Kidney (tissue), 14 donors: Measurements from ENCODE around the gene TAF10. TPM values are rescaled to one million over a fixed set of nuclear protein-coding genes. Genes with fewer than 3 reads are reported as not detected.
A peak's percentile ranks its signal among the peaks of the same experiment; 100 is the strongest.

Experiments
- DNase-seq, 5 donors: peaks; one replicate each; pipeline ENCODE4 v3.0.0-alpha.2; 2013 to 2020
- FAIRE-seq: peaks from 2 replicates; lab custom pipeline; 2012; peaks lifted over from hg19 to GRCh38; lab: Jason Lieb, UNC
- H3K27ac ChIP-seq, 2 donors: one replicate each; pipeline ENCODE4 v1.7.0; 2013; ENCODE audit warnings: low read depth in 2 of 2, low read length in 2 of 2, inconsistent platforms in 1 of 2
- H3K27me3 ChIP-seq: one replicate; pipeline ENCODE4 v1.7.1; 2013; ENCODE audit warnings: low read length, inconsistent platforms; ENCODE audit not compliant: control insufficient read depth, insufficient read depth
- H3K36me3 ChIP-seq, 3 donors: one replicate each; pipeline versions ENCODE4 v1.7.0 to v1.7.1; 2013; ENCODE audit warnings: low read length in 3 of 3, control low read depth in 1 of 3, inconsistent platforms in 1 of 3; ENCODE audit not compliant: insufficient read depth in 3 of 3, control insufficient read depth in 2 of 3
- H3K4me1 ChIP-seq, 3 donors: one replicate each; pipeline versions ENCODE4 v1.7.0 to v1.7.1; 2013; ENCODE audit warnings: low read length in 3 of 3, inconsistent platforms in 1 of 3, low read depth in 1 of 3; ENCODE audit not compliant: control insufficient read depth in 2 of 3, insufficient read depth in 2 of 3
- H3K4me3 ChIP-seq, 3 donors: one replicate each; pipeline versions ENCODE4 v1.7.0 to v1.8.1; 2013; ENCODE audit warnings: low read length in 3 of 3, control low read depth in 1 of 3, inconsistent platforms in 1 of 3
- H3K9ac ChIP-seq, 3 donors: one replicate each; pipeline versions ENCODE4 v1.7.0 to v1.7.1; 2013; ENCODE audit warnings: low read length in 3 of 3, control low read depth in 1 of 3, inconsistent platforms in 1 of 3
- H3K9me3 ChIP-seq, 3 donors: one replicate each; pipeline versions ENCODE4 v1.7.0 to v1.7.1; 2013; ENCODE audit warnings: low read length in 3 of 3, control low read depth in 1 of 3, inconsistent platforms in 1 of 3; ENCODE audit not compliant: control insufficient read depth in 2 of 3, insufficient read depth in 1 of 3
- intact Hi-C: fragments of 100-400 bp; cut with DNase I; formaldehyde crosslinking; loops from one replicate; pipeline ENCODE4 v1.11.1; 2022
- polyA plus RNA-seq: library from polyadenylated mRNA; stranded (reverse); fragments of 350-450 nt; fragmentation: Illumina TruSeq; extraction: RNeasy Lipid Tissue Mini Kit (QIAGEN cat#74804); gene quantifications from one replicate; pipeline ENCODE4 v1.2.3, GENCODE V29; 2014; ENCODE audit warnings: low read depth, low replicate concordance; ENCODE audit not compliant: insufficient read depth
- total RNA-seq: library from RNA; stranded (reverse); fragmentation: NEBNext Ultra II Directional; extraction: Animal tissue kit (Norgen Biotek cat#: 25700); gene quantifications from one replicate; pipeline ENCODE4 v1.2.1, GENCODE V29; 2021
- TF ChIP-seq, protein P1 (sequence below): IDR thresholded peaks from 3 replicates; pipeline ENCODE4 v1.5.1; 2012; ENCODE audit warnings: mild to moderate bottlenecking, moderate library complexity, borderline replicate concordance; ENCODE audit not compliant: insufficient read depth; ENCODE audit errors: extremely low read depth
- donor health status: control.
- donor health status: control.
- donor health status: control.
- donor health status: control.
- donor health status: control.
- donor health status: DM: yes; HTN: yes; CAD: no.
- donor health status: Normal renal cell carcinoma (clear cell type).

TAF10 gene
- total and polyA plus RNA-seq, 2 donors from 2014 or later: 136 to 250 TPM

DNA sequence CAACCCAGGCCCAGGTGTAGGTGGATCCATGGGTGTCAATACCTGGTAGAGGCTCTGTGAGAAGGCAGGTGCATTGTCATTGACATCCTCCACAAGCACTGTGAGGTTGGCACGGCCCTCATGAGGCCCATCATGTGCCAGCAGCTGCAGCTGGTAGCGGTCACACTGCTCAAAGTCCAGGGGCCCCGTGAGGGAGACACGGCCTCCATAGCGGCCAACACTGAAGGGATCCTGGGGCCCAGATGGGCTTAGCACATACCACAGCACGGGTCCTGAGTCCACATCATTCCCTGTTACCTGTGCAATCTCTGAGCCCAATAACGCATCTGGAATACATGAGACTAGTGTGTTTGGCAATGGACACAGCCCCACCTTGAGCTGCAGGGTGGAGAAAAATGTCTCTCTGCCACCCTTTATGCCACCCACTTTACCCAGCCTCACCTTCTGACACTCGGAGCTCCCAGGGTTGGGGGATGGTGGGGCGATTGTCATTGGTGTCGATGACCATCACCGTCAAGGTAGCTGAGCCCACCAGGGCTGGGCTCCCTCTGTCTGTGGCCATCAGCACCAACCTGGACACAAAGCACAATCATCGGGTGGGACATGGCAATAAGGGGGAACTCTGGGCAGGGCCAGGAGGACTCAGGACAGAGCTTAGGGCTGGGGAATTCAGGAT is 13.3 kb upstream of the TAF10 start:
- Histone ChIP-seq H3K4me3 (no peak overlapping the region), H3K27ac (no peak overlapping the region), H3K27me3 (no peaks in the 10 kb centered on the region), H3K36me3 (peaks cover 2 to 7% (median 3%) of the 10 kb centered on the region in 3 donors), H3K9ac (no peak overlapping the region), H3K4me1 (peaks cover 0 to 2% (median 0%) of the 10 kb centered on the region in 3 donors), H3K9me3 (no peaks in the 10 kb centered on the region)
- TF ChIP-seq, protein P1, sequence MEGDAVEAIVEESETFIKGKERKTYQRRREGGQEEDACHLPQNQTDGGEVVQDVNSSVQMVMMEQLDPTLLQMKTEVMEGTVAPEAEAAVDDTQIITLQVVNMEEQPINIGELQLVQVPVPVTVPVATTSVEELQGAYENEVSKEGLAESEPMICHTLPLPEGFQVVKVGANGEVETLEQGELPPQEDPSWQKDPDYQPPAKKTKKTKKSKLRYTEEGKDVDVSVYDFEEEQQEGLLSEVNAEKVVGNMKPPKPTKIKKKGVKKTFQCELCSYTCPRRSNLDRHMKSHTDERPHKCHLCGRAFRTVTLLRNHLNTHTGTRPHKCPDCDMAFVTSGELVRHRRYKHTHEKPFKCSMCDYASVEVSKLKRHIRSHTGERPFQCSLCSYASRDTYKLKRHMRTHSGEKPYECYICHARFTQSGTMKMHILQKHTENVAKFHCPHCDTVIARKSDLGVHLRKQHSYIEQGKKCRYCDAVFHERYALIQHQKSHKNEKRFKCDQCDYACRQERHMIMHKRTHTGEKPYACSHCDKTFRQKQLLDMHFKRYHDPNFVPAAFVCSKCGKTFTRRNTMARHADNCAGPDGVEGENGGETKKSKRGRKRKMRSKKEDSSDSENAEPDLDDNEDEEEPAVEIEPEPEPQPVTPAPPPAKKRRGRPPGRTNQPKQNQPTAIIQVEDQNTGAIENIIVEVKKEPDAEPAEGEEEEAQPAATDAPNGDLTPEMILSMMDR: no peak
- FAIRE-seq (no peak), DNase-seq (peak in 1 of 5 donors; percentile 45)
- intact Hi-C loops: no loop called here

DNA sequence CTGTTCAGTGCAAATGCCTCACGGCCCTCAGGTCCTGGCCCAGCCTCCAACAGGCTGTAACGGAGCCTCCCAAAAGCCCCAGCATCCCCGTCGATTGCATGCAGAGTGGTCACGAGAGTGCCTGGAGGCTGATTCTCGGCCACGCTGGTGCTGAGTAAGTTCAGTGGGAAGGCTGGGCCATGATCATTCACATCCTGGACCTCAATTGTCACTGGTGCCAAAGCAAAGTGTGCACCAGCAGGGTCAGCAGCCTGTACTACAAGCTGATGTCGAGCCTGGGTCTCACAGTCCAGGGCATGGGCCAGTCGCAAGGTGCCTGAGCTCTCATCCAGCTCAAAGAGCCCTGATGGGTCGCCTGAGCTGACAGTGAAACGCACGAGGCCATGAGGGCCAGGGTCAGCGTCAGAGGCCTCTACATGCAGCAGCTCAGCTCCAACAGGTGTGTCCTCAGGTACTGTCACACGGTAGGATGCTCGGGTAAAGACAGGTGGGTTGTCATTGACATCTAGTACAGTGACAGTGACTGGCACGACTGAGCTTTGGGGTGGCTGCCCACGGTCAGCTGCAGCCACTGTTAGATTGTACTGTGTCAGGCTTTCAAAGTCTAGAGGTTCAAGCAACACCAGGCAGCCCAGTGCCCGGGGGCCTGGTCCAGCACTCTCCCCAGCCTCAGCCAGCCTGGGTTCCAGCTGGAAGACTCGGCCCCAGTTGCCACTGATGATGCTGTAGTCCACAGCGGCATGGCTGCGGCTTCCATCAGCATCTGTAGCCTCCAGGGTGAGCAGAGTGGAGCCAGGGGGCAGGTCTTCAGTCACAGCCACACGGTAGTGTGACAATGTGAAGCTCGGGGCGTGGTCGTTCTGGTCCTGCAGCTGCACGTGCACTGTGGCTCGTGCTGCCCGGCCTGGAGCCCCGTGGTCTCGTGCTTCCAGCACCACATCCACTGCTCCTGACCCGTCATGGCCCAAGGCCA is 11.7 kb upstream of the TAF10 start:
- H3K9me3 ChIP-seq: no peaks in the 10 kb centered on the region
- no peaks in the 10 kb centered on the region for H3K27me3 ChIP-seq
- no peak overlapping the region for H3K9ac ChIP-seq
- H3K4me1 ChIP-seq: peaks cover 0 to 3% (median 0%) of the 10 kb centered on the region in 3 donors
- DNase-seq: peak in 1 of 5 donors; percentile 56
- no peak overlapping the region for H3K27ac ChIP-seq
- intact Hi-C loops: no loop called here
- TF ChIP-seq, protein P1: no peak
- H3K36me3 ChIP-seq: peaks cover 2 to 7% (median 3%) of the 10 kb centered on the region in 3 donors
- FAIRE-seq: no peak
- no peak overlapping the region for H3K4me3 ChIP-seq

DNA sequence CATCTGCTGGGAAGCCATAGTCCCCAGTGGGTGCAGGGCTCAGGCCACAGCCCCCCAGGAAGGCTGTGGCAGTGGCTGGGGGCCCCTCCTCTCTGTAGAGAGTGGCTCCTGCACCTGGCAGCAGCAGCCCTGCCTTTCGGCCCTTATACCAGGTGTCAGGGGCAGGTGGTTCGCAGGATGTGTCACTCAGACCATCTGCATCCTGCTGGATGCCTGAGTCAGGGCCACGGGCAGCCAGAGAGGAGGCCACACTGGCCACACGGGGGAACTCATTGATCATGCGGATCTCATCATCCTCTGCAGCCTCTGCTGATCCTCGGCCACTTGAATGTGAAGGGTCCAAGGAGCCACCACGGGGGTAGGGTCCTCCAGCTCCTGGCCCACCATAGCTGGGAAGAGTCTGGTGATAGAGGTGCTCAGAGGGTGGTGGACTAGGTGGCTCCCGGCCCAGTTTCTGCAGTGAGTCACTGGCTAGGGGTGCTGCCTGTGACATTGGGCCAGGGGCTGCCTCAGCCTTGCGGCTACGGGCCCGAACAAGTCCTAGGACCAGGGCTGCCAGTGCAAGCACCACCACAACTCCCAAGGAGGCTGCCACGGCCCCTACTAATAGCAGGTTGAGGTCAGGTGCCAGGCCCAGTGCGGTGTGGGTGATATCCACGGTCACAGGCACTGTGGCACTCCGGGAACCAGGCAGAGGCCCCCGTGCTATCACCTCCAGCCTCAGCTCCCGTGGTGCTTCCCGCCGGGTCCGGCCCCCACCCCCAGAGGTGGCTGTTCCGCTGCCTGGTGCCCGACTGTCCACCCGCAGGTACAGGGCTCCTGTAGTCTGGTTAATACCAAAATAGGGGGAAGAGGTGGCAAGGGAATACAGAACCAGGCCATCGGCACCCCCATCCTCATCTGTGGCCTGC is 10.5 kb upstream of the TAF10 start:
- no peak overlapping the region for H3K4me3 ChIP-seq
- H3K27me3 ChIP-seq: no peaks in the 10 kb centered on the region
- H3K9me3 ChIP-seq: no peaks in the 10 kb centered on the region
- H3K9ac ChIP-seq: no peak overlapping the region
- DNase-seq (peak in 1 of 5 donors; percentile 62), FAIRE-seq (no peak)
- intact Hi-C loops: no loop called here
- peaks cover 2 to 4% (median 3%) of the 10 kb centered on the region in 3 donors for H3K36me3 ChIP-seq
- TF ChIP-seq, protein P1: no peak
- H3K27ac ChIP-seq: no peak overlapping the region
- H3K4me1 ChIP-seq: peaks cover 0 to 5% (median 3%) of the 10 kb centered on the region in 3 donors
